RWPE1 (cell line): ENCODE results near the gene PDXK.

Experiments
- CTCF ChIA-PET: fragments of 350-600 bp; sonication (Branson Sonifier 250); formaldehyde crosslinking; extraction: SDS; loops from one replicate; lab custom pipeline; 2021; lab: Yijun Ruan, JAX
- POLR2A ChIA-PET: fragments of 400-600 bp; formaldehyde crosslinking; extraction: SDS; loops from one replicate; lab custom pipeline; 2020; ENCODE audit warnings: antibody characterized with exemption; ENCODE audit not compliant: low non-redundant PET; lab: Yijun Ruan, JAX
- DNase-seq: peaks from one replicate; pipeline ENCODE4 v3.0.0; 2012; ENCODE audit warnings: low spot score
- H3K27ac ChIP-seq: fragments of 450-650 bp; 2 replicates; pipeline ENCODE4 v1.5.1; 2017
- TF ChIP-seq, protein P1 (sequence below): fragments of 450-650 bp; conservative IDR thresholded peaks from 2 replicates; pipeline ENCODE4 v1.5.1; 2017; ENCODE audit warnings: low read depth, mild to moderate bottlenecking

The PDXK gene

DNA sequence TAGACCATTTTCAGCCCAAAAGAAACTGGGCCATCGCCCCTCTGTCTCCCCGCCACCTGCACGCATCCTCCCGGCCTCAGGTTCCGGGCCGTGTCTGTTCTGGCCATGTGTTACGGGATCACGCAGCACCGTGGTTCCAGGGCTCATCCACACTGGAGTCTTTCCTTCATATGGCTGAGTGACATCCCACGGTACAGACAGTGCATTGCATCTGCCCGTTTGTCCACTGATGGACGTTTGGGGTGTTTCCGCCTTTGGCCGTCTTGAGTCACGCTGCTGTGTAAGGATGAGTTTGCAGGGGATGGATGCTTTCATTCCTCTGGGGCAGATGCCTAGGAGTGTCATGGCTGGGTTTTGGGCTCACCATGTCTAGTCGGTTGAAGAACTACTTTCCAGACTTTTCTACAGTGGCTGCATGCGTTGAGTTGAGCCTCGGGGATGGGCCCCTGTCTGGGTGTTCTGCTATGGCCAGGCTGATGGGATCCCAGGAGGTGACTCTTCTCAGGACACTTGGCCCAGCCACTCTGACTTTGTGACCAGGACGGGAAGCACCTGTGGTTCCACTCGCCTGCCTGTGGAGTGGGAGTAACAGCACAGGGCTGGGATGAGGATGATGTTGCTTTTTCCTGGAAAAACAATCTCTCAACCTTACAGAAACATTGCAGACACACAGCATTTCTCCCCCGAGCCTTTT, 87.2 kb downstream of the PDXK start:
- ChIA-PET POLR2A (no interaction called here), CTCF (no interaction called here)
- H3K27ac ChIP-seq: peak overlapping the region; percentile 75
- TF ChIP-seq, protein P1, sequence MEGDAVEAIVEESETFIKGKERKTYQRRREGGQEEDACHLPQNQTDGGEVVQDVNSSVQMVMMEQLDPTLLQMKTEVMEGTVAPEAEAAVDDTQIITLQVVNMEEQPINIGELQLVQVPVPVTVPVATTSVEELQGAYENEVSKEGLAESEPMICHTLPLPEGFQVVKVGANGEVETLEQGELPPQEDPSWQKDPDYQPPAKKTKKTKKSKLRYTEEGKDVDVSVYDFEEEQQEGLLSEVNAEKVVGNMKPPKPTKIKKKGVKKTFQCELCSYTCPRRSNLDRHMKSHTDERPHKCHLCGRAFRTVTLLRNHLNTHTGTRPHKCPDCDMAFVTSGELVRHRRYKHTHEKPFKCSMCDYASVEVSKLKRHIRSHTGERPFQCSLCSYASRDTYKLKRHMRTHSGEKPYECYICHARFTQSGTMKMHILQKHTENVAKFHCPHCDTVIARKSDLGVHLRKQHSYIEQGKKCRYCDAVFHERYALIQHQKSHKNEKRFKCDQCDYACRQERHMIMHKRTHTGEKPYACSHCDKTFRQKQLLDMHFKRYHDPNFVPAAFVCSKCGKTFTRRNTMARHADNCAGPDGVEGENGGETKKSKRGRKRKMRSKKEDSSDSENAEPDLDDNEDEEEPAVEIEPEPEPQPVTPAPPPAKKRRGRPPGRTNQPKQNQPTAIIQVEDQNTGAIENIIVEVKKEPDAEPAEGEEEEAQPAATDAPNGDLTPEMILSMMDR: no peak
- DNase-seq: no peak

DNA sequence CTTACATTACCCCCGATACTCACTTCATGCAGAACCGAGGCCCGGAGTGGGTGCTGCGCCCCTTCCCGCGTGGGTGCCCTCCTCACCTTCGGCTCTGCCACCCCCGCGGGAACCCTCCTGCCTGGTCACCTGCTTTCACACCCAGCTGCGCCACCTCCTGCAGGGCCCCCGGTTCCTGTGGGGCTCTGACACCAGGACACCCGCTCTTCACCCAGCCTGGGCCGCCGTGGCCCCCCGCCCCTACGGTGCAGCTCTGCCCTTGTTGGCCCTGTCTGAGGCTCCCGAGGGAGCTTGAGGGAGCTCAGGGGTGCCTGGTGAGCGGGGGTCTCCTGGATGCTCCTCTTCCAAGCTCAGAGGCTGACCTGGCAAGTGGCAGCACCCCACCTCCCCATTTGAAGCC, 89.4 kb downstream of the PDXK start:
- ChIA-PET POLR2A (no interaction called here), CTCF (interaction anchor here (0.5 kb wide), 1 partner anchor 116 kb away, joined by 3 read pairs; no protein-coding TSS in a partner anchor)
- no peak for DNase-seq
- TF ChIP-seq, protein P1: no peak
- peak overlapping the region; percentile 75 for H3K27ac ChIP-seq

DNA sequence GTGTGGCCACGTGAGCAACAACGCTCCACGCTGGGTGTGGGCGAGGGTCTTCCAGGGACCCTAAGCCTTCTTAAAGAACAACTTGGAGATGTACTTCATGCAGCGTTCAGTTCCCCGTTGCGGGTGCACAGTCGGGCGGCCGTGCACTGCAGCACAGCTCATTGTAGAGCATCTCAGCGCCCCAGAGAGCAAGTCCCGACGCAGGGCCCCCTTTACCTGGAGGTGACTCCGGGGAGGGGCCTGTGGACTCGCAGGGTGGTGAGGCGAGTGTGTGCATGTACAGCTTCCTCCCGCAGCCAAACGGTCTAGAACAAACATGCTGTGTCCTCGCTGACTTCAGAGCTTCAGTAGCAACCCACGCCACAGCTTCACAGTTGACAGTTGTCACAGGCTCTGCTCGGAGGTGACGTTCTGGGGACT, 89.9 kb downstream of the PDXK start:
- peak overlapping the region; percentile 75 for H3K27ac ChIP-seq
- POLR2A ChIA-PET: no interaction called here
- TF ChIP-seq, protein P1: no peak
- CTCF ChIA-PET: interaction anchor here (0.5 kb wide), 1 partner anchor 115 kb away, joined by 3 read pairs; no protein-coding TSS in a partner anchor
- no peak for DNase-seq

DNA sequence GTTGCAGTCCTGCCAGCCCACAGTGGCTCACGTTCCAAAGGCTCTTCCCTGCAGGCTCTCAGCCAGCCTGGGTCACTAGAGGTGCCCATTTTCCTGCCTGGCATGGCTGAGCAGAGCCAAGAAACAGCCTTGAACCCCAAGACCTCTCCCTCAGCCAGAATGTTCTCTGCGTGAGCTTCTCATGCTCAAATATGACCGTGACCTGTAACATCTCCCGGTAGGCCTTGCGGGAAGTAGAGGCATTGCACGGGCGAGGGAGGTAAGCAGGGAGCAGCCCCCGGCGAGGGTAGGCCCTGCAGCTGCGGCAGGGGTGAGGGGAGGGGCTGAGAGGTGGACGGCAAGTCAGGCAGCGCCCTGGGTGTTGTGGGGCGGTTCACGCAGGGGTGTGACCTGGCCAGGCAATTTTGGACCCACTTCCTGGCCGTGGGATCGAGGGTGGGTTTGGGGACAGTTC, 90.4 kb downstream of the PDXK start:
- ChIA-PET POLR2A (no interaction called here), CTCF (no interaction called here)
- no peak for DNase-seq
- peak overlapping the region; percentile 75 for H3K27ac ChIP-seq
- TF ChIP-seq, protein P1: no peak

DNA sequence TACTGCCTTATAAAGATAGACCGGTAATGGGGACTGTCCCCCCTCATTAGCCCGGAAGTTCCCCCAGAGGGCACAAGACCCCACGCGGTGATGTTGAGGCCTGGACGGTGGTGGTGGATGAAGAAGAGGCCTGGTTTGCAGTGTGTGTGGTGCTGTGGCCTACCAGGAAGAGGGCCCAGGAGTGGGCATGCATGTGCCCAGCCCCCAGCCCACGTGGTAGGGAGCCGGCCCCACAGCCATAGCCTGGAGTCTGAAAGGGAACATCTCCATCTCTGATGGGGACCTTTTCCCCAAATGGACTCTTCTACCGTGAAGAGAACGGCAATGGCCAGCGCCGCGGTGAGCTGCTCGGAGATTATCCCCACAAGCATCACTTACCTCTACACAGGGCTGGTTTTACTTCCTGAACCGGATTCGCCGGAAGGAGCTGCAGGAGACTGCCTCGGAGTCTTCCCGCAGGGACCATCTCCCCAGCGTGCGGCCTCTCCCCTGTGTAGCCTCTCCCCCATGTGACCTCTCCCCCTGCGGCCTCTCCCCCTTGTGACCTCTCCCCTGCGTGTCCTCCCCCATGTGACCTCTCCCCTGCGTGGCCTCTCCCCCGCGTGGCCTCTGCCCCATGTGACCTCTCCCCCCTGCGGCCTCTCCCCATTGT, 91.0 kb downstream of the PDXK start:
- ChIA-PET POLR2A (no interaction called here), CTCF (interaction anchor here (0.6 to 1.9 kb wide), 5 partner anchors 21 to 165 kb away, joined by 3 to 16 read pairs (median 7); no protein-coding TSS in a partner anchor)
- H3K27ac ChIP-seq: peak overlapping the region; percentile 75
- TF ChIP-seq, protein P1: no peak
- no peak for DNase-seq

DNA sequence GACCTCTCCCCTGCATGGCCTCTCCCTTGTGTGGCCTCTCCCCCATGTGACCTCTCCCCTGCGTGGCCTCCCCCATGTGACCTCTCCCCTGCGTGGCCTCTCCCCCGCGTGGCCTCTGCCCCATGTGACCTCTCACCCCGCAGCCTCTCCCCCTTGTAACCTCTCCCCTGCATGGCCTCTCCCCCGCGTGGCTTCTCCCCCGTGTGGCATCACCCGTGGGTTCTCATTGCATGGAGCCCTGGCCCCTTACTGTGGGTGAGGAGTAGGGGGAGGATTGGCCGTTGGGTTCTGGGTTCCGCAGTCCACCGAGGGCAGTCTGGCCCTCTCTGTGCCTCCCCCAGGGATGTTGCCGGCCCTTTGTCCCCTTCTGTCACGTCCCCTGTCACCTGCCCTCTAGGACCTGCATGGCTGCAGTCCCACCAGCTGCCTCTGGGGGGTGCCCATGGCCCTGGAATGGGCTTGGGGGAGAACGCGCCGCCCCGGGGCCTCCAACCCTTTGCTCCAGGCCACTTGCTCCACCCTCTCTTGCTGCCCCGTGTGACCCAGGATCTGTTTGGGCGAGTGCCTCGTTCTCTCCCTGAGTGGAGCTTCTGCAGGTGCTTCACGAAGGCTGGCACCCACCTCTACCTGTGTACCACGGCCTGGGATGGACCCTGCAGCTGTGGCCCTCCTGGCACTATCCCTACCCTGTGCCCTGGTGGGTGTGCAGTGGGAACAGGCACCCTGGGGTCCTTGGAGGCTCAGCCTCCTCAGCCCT, 91.8 kb downstream of the PDXK start:
- TF ChIP-seq, protein P1: peak; percentile 92
- POLR2A ChIA-PET: interaction anchor here (0.6 kb wide), 1 partner anchor 201 kb away, joined by 10 read pairs; no protein-coding TSS in a partner anchor
- DNase-seq: peak; percentile 77
- CTCF ChIA-PET: interaction anchor here (0.5 to 1.9 kb wide), 13 partner anchors 14 to 604 kb away, joined by 3 to 16 read pairs (median 3); no protein-coding TSS in a partner anchor
- H3K27ac ChIP-seq: peak overlapping the region; percentile 99
